PC-9 (cell line): ENCODE results near the gene MRPL54. TPM values are rescaled to one million over a fixed set of nuclear protein-coding genes. Genes with fewer than 3 reads are reported as not detected.

Experiments used
- BruUV-seq: library from RNA; stranded (reverse); fragments of 400-500 nt; replicated peaks from 2 replicates; lab custom pipeline; 2021; lab: Mats Ljungman, UMichigan
- CTCF ChIA-PET: fragments of 300-600 bp; sonication (Branson Sonifier 250); formaldehyde crosslinking; loops from one replicate; lab custom pipeline; 2022; ENCODE audit warnings: antibody characterized with exemption; lab: Charles Lee
- POLR2A ChIA-PET: fragments of 300-600 bp; sonication (Branson Sonifier 250); formaldehyde crosslinking; loops from one replicate; lab custom pipeline; 2022; ENCODE audit warnings: antibody characterized with exemption; ENCODE audit not compliant: unreplicated experiment; lab: Charles Lee
- DNase-seq, 2 experiments: peaks; one replicate each; pipeline versions ENCODE4 v3.0.0 to v3.0.0-alpha.2; 2015 to 2022; ENCODE audit warnings: mixed read lengths in 1 of 2
- H2AFZ ChIP-seq: fragments of 200-600 bp; sonication (generic); 2 replicates; pipeline ENCODE4 v1.8.1; 2017; ENCODE audit warnings: antibody characterized with exemption
- H3F3A ChIP-seq: fragments of 200-600 bp; sonication (generic); 2 replicates; pipeline ENCODE4 v1.8.1; 2017; ENCODE audit warnings: antibody characterized with exemption, mild to moderate bottlenecking, low read depth; ENCODE audit not compliant: insufficient read depth
- H3K27ac ChIP-seq: fragments of 200-600 bp; sonication (generic); 2 replicates; pipeline ENCODE4 v1.6.1; 2016; ENCODE audit warnings: mixed run types
- H3K27me3 ChIP-seq: fragments of 200-600 bp; sonication (generic); 2 replicates; pipeline ENCODE4 v1.6.1; 2016; ENCODE audit warnings: low read depth, mixed run types; ENCODE audit not compliant: insufficient read depth
- H3K36me3 ChIP-seq: fragments of 200-600 bp; sonication (generic); 2 replicates; pipeline ENCODE4 v1.6.1; 2016; ENCODE audit warnings: low read depth, mixed run types
- H3K4me1 ChIP-seq: fragments of 200-600 bp; sonication (generic); replicated peaks from 2 replicates; pipeline ENCODE4 v1.6.1; 2016; ENCODE audit warnings: mixed run types; ENCODE audit not compliant: insufficient read depth
- H3K4me2 ChIP-seq: fragments of 200-600 bp; sonication (generic); 2 replicates; pipeline ENCODE4 v1.6.1; 2017; ENCODE audit warnings: mixed run types
- H3K4me3 ChIP-seq: fragments of 200-600 bp; sonication (generic); 2 replicates; pipeline ENCODE4 v1.6.1; 2016; ENCODE audit warnings: mixed run types
- H3K79me2 ChIP-seq: fragments of 200-600 bp; sonication (generic); 2 replicates; pipeline ENCODE4 v1.6.1; 2017; ENCODE audit warnings: low read depth, mixed run types
- H3K9me2 ChIP-seq: fragments of 200-600 bp; sonication (generic); 2 replicates; pipeline ENCODE4 v1.8.1; 2017; ENCODE audit warnings: mild to moderate bottlenecking; ENCODE audit not compliant: insufficient read depth
- H3K9me3 ChIP-seq: fragments of 200-600 bp; sonication (generic); 2 replicates; pipeline ENCODE4 v1.8.1; 2016; ENCODE audit warnings: low read depth; ENCODE audit not compliant: insufficient read depth
- H4K20me1 ChIP-seq: fragments of 200-600 bp; sonication (generic); 2 replicates; pipeline ENCODE4 v1.8.1; 2017; ENCODE audit not compliant: insufficient read depth
- CTCF ChIP-seq: fragments of 200-600 bp; sonication (generic); conservative IDR thresholded peaks from 2 replicates; pipeline ENCODE4 v1.6.1; 2017; ENCODE audit warnings: mixed run types, antibody characterized with exemption, mild to moderate bottlenecking, moderate library complexity
- EZH2 ChIP-seq: fragments of 200-600 bp; sonication (generic); IDR thresholded peaks from 2 replicates; pipeline ENCODE4 v1.8.0; 2017; ENCODE audit warnings: antibody characterized with exemption, low read depth
- intact Hi-C: fragments of 100-400 bp; cut with micrococcal nuclease; formaldehyde crosslinking; loops from one replicate; pipeline ENCODE4 v1.10.0; 2022; ENCODE audit not compliant: unreplicated experiment
- total RNA-seq: library from RNA; stranded (reverse); gene quantifications from 2 replicates; pipeline ENCODE4 v1.2.3, GENCODE V29; 2021

MRPL54 gene
- total RNA-seq, 1 experiment from 2014 or later: 31.6 TPM

GRCh38 chr19:3785451-3785937, 23.0 kb downstream of the MRPL54 start:
- H3K27ac ChIP-seq: no peak overlapping the region
- POLR2A ChIA-PET: no interaction called here
- DNase-seq: no peak
- no peaks in the 10 kb centered on the region for H3F3A ChIP-seq
- intact Hi-C loops: no loop called here
- H3K4me3 ChIP-seq: no peak overlapping the region
- peaks cover 5% of the 10 kb centered on the region; the same call in 1 of the 2 replicates for H3K27me3 ChIP-seq
- CTCF ChIA-PET: no interaction called here
- H3K79me2 ChIP-seq: no peaks in the 10 kb centered on the region
- H3K4me2 ChIP-seq: no peak overlapping the region
- no peaks in the 10 kb centered on the region for H3K9me3 ChIP-seq
- no peaks in the 10 kb centered on the region for H3K9me2 ChIP-seq
- TF ChIP-seq CTCF: no peak
- no TSS peak for BruUV-seq
- H3K36me3 ChIP-seq: no peaks in the 10 kb centered on the region
- H2AFZ ChIP-seq: no peak overlapping the region
- H4K20me1 ChIP-seq: no peaks in the 10 kb centered on the region
- H3K4me1 ChIP-seq: no peaks in the 10 kb centered on the region

- TF ChIP-seq CTCF (no peak), EZH2 (no peak)
- Histone ChIP-seq H3K4me2 (no peak within 1 kb of the TSS), H3K27me3 (peaks cover 8% of the 10 kb centered on the region; the same call in 1 of the 2 replicates), H2AFZ (no peak within 1 kb of the TSS), H4K20me1 (no peaks in the 10 kb centered on the region), H3K9me3 (no peaks in the 10 kb centered on the region), H3K79me2 (no peaks in the 10 kb centered on the region), H3K4me3 (no peak within 1 kb of the TSS), H3K36me3 (no peaks in the 10 kb centered on the region), H3K4me1 (no peaks in the 10 kb centered on the region), H3K9me2 (no peaks in the 10 kb centered on the region), H3F3A (no peaks in the 10 kb centered on the region), H3K27ac (no peak within 1 kb of the TSS)
- ChIA-PET CTCF (no interaction called here), POLR2A (no interaction called here)
- intact Hi-C loops: no loop called here
- no peak for DNase-seq
- no TSS peak for BruUV-seq
These were observed 23.7 kb downstream of the MRPL54 start, which contains the start of gene MATK for GRCh38 chr19:3785938-3786824. Gene MATK (minus strand): TSS chr19:3786381. CDS start chr19:3785135, 1,246 bp downstream.

GRCh38 chr19:3788996-3789778, 26.7 kb downstream of the MRPL54 start:
- ChIA-PET CTCF (no interaction called here), POLR2A (no interaction called here)
- no peaks in the 10 kb centered on the region for H3K36me3 ChIP-seq
- intact Hi-C loops: no loop called here
- H3K9me3 ChIP-seq: no peaks in the 10 kb centered on the region
- H2AFZ ChIP-seq: no peak overlapping the region
- H4K20me1 ChIP-seq: no peaks in the 10 kb centered on the region
- H3K4me2 ChIP-seq: no peak overlapping the region
- TF ChIP-seq CTCF: no peak
- TF ChIP-seq EZH2: no peak
- H3F3A ChIP-seq: no peaks in the 10 kb centered on the region
- peaks cover 8% of the 10 kb centered on the region; the same call in 1 of the 2 replicates for H3K27me3 ChIP-seq
- H3K4me3 ChIP-seq: no peak overlapping the region
- no TSS peak for BruUV-seq
- H3K4me1 ChIP-seq: no peaks in the 10 kb centered on the region
- DNase-seq: no peak
- no peaks in the 10 kb centered on the region for H3K79me2 ChIP-seq
- no peak overlapping the region for H3K27ac ChIP-seq
- no peaks in the 10 kb centered on the region for H3K9me2 ChIP-seq
